ENCODE measurements around the gene TP53. TPM values are rescaled to one million over a fixed set of nuclear protein-coding genes. Genes with fewer than 3 reads are reported as not detected.

Gene TP53
- total RNA-seq, 1 experiment from 2014 or later, result 119 TPM

- peaks cover 45% of the 10 kb centered on the region for H3K36me3 Mint-ChIP-seq (ENCODE audit: insufficient read depth, unreplicated experiment)
- H3K27me3 Mint-ChIP-seq (ENCODE audit: unreplicated experiment), result no peaks in the 10 kb centered on the region
- no peaks in the 10 kb centered on the region for H3K9me3 Mint-ChIP-seq (ENCODE audit: low read depth, unreplicated experiment)
- CTCF ChIA-PET, result interaction anchor here (0.6 to 1.3 kb wide), 3 partner anchors 74 to 130 kb away, joined by 4 to 5 read pairs (median 5); partner anchors contain the start of genes FXR2 and TNFSF13
- H3K4me1 Mint-ChIP-seq (ENCODE audit: low read depth, unreplicated experiment), result no peaks in the 10 kb centered on the region
- no peak overlapping the region for H3K27ac Mint-ChIP-seq (ENCODE audit: unreplicated experiment)
- no peak for TF ChIP-seq CTCF (IDR thresholded peaks at IDR 0.05; ENCODE audit: unreplicated experiment)
- intact Hi-C loops (cut with micrococcal nuclease; ENCODE audit: unreplicated experiment), result loop anchor here (2.0 to 10.0 kb wide), 4 partner anchors 57 to 334 kb away; partner anchors contain the start of genes CD68, KCTD11, SHBG and TMEM95
- TSS peak; percentile 20 for BruUV-seq (replicated peaks)
- H3K4me3 Mint-ChIP-seq (ENCODE audit: low read depth, unreplicated experiment), result peak overlapping the region; percentile 86
- no peak for DNase-seq
These were observed 1.6 kb upstream of the TP53 start for GRCh38 chr17:7688808-7689316.

- no TSS peak for BruUV-seq (replicated peaks)
- TF ChIP-seq CTCF (IDR thresholded peaks at IDR 0.05; ENCODE audit: unreplicated experiment), result peak; percentile 89
- H3K27ac Mint-ChIP-seq (ENCODE audit: unreplicated experiment), result peak within 1 kb of the TSS; percentile 99
- DNase-seq, result peak; percentile 91
- no peaks in the 10 kb centered on the region for H3K27me3 Mint-ChIP-seq (ENCODE audit: unreplicated experiment)
- peaks cover 50% of the 10 kb centered on the region for H3K36me3 Mint-ChIP-seq (ENCODE audit: insufficient read depth, unreplicated experiment)
- peak within 1 kb of the TSS; percentile 86 for H3K4me3 Mint-ChIP-seq (ENCODE audit: low read depth, unreplicated experiment)
- intact Hi-C loops (cut with micrococcal nuclease; ENCODE audit: unreplicated experiment), result loop anchor here (2.0 to 10.0 kb wide), 4 partner anchors 56 to 333 kb away; partner anchors contain the start of genes CD68, KCTD11, SHBG and TMEM95
- CTCF ChIA-PET, result interaction anchor here (0.6 to 2.2 kb wide), 10 partner anchors 29 to 251 kb away, joined by 3 to 12 read pairs (median 4); partner anchors contain the start of genes CD68, DNAH2, FXR2 and MPDU1
- H3K4me1 Mint-ChIP-seq (ENCODE audit: low read depth, unreplicated experiment), result no peaks in the 10 kb centered on the region
- H3K9me3 Mint-ChIP-seq (ENCODE audit: low read depth, unreplicated experiment), result no peaks in the 10 kb centered on the region
These were observed 868 bp upstream of the TP53 start, which contains the start of gene WRAP53 for GRCh38 chr17:7687908-7688807. WRAP53 (plus strand) TSS chr17:7688477; CDS start chr17:7688649, 172 bp downstream.

GRCh38 chr17:7686222-7687071 lies 843 bp downstream of the TP53 start:
- H3K9me3 Mint-ChIP-seq (ENCODE audit: low read depth, unreplicated experiment), result no peaks in the 10 kb centered on the region
- no peaks in the 10 kb centered on the region for H3K4me1 Mint-ChIP-seq (ENCODE audit: low read depth, unreplicated experiment)
- H3K36me3 Mint-ChIP-seq (ENCODE audit: insufficient read depth, unreplicated experiment), result peaks cover 50% of the 10 kb centered on the region
- H3K27me3 Mint-ChIP-seq (ENCODE audit: unreplicated experiment), result no peaks in the 10 kb centered on the region
- CTCF ChIA-PET, result interaction anchor here (1.0 to 2.2 kb wide), 5 partner anchors 12 to 250 kb away, joined by 3 to 12 read pairs (median 4); partner anchors contain the start of genes DNAH2 and MPDU1
- BruUV-seq (replicated peaks), result TSS peak; percentile 91
- peak overlapping the region; percentile 99 for H3K27ac Mint-ChIP-seq (ENCODE audit: unreplicated experiment)
- no peak for TF ChIP-seq CTCF (IDR thresholded peaks at IDR 0.05; ENCODE audit: unreplicated experiment)
- H3K4me3 Mint-ChIP-seq (ENCODE audit: low read depth, unreplicated experiment), result peak overlapping the region; percentile 86
- intact Hi-C loops (cut with micrococcal nuclease; ENCODE audit: unreplicated experiment), result loop anchor here (5.0 to 10.0 kb wide), 3 partner anchors 54 to 332 kb away; partner anchors contain the start of genes KCTD11, SHBG and TMEM95
- DNase-seq, result peak; percentile 70

All from Calu3 (cell line).